HG03575 (cell line): ENCODE data around the gene CCNB1.

ENCODE experiments used
- ATAC-seq: cut with Tn5 transposase; IDR thresholded peaks from one replicate; pipeline ENCODE4 v1.9.1; 2021; ENCODE audit not compliant: unreplicated experiment, insufficient number of reproducible peaks, low FRiP score; ENCODE audit errors: extremely low read depth

The CCNB1 gene

GRCh38 chr5:69225860-69226259, 58.9 kb downstream of the CCNB1 start:
- ATAC-seq = no peak
